GM18870 (cell line): ENCODE results near the gene NKX2-3.

ENCODE experiments used
- ATAC-seq: cut with Tn5 transposase; IDR thresholded peaks from one replicate; pipeline ENCODE4 v1.9.1; 2021; ENCODE audit warnings: moderate library complexity; ENCODE audit not compliant: unreplicated experiment

Gene NKX2-3

DNA sequence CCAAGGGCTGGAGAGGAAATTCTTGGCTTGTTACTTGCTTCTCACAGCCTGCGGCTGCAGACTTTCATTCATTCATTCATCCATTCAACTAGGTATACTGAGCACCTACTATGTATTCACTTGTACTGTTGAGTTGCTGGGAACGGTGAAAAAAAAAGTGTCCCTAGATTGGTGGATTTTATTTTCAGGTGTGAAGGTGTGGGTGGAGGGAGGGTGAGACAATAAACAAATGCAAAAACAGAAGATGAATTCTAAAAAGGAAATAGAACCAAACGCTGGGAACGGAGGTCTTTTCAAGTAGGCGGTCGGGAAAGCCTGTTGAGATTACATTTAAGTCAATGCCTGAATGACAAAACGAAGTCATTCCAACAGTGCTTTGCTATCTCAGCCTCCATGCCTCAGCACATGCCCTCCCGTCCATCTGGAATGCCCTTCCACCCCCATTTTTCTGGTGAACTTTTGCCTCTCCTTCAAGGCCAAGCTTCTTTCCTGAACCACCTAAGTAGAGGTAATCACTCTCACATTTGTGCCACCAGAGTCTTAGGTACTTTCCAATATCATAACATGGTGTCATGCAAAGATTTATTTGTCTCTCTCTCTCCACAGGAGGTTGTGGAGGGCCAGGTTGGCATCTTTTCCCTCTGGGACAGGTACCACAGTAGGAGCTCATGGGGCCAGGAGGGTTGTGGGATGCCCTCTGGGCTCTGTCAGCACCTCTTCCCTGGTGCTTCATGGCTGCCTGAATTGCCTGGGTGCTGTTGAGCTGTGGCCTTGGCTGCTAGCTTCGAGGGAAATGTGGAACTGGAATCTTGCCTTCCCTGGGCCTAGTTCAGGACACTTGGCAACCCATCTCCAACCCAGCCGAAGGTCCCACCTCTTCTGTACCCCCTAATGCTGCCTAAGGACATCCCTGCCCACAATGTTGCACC is 5.5 kb downstream of the NKX2-3 start:
- ATAC-seq: no peak

DNA sequence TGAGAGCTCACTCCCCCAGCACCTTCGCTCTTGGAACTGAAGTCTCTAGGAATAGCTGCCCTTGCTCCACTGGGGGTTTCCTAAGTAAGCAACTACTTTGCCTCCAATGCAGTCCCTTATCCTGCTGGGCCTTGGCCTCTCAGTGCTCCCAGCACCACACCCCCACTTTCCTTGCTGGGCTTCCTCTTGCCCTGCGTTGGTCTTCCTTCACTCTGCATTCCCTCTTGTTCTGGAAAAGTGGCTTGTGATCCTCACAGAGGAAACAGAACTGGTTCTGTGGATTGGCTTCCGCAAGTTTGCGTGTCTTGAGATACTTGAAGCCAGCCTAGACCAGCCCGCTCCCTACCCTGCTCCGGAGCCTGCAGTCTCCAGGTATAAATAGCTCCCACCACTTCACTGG is 6.4 kb downstream of the NKX2-3 start:
- ATAC-seq: no peak

DNA sequence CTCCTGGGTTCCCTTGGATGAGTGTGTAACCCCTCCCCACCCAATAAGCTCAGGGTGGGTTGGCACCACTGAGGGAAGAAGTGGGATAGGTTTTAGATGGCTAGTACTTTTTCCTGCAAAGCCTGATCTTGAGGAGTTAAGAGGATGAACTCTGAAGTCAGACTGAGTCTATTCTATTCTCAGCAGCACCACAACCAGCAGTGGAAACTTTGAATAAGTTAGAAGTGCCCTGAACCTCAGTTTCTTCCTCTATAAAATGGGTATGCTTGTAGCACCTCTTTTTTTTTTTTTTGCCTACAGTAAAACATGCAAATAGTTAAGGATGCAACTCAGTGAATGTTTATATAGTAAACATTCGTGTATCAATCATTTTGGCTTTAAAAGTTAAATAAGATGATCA is 7.1 kb downstream of the NKX2-3 start:
- no peak for ATAC-seq

DNA sequence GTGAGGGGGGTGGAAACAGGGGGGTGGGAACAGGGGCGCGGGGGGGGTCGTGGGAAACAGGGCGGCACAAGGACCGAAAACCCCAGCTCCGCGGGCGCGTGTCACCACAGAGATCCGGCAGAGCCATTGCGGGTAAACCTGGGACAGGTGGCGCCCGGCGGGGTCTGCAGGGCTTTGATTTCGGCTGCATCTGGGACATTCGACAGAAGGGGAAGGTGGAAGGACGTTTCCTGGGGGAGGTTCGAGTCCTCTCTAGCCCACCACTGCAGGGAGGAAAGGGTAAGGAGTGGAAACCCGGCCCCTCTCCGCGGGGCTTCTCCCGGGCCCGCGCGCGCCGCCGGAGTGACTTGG is 7.5 kb downstream of the NKX2-3 start:
- no peak for ATAC-seq

DNA sequence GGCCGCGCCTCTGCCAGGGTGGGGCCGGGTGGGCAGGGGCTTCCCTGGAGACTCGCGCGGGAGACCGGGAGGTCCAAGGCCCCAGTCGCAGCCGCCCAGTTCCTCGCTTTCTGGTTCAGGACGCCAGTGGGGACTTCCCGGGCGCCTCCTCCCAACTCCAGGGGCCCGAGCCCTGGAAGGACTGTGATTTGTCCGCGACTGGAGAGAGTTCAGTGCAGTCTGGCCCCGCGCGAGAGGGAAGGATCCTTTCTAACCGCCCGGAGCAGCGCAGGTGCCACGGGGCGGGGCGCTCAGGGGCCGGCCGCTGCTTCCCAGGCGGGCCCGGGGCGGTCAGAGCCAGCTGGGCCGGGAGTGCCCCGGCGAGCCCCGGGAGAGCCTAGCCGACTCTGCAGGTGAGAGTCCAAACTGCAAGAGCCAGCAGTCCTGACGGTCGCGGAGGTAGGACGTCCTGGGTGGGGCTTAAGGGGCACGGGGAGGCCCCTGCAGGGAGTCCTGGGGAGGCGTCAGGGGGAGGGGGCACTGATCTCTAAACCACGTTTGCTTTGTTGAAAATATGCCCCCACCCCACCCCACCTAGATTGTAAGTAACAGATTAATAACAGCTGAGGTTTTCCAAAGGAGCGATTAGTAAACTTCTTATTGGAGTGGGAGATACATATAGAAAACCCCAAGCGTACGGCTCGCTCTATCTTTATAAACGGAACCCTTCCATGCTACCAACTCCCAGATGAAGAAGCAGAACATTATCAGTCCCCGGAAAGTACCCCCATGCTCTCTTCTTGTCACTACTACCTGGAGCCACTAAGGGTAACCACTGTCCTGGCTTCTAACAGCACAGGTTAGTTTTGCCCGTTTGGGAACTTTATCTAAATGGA is 8.2 kb downstream of the NKX2-3 start:
- no peak for ATAC-seq

DNA sequence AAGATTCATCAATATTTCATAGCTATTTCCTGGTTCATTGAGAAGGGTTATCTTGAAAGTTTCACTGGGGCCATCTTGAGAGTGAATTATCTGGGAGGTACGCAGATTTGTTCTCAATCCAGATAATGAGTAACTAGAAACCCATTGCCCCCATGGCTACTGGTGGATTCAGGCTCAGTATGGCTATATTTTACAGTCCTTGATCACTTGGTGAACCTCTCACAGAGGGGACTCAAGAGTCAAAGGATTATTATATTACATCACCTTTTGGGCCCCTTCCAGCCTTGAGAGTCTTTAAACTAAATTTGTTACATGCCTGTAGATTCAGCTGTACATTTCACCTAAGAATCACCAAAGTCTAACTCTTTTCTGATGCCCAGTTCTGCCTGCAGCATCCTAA is 11.6 kb downstream of the NKX2-3 start:
- ATAC-seq: no peak

DNA sequence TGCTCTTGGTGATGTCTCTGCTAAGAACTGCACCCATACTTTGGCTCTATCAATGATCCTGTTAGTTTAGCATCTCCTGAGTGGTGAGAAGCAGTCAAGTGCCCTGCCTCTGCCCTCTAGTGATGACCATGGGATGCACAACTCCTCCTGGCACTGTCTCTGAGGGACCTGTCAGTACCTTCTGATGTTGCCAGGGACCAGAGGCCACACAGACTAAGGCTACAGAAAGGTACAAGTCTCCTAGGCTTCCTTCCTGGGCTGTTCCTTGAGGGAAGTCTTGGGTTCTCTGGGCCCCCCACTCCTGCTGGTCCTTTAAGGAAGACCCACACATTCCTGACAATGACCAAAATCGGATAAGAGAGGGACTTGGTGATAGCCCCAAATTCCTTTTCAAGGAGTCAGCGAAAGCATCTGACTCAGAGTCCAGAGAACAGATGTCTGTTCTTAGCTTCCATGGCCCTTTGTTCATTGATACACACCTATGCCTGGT is 15.3 kb downstream of the NKX2-3 start:
- no peak for ATAC-seq

DNA sequence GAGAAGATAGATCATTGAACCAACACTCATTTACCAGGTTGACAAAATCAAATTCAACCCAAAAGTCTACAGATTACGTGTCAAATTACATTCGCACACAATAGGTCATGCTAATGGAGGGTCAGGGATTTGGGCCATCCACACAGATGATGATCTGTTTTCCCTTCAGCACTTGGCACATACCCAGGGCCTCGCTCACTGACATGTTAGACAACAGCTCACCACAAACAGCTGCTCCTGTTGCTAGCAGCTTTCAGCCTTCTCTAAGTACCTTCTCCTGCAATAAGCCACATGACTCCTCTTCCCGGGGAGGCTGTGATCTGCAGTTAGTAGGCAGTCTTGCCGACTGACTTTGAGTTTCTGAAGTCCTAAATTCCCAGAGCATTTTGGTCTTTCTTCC is 18.4 kb downstream of the NKX2-3 start:
- ATAC-seq: no peak

DNA sequence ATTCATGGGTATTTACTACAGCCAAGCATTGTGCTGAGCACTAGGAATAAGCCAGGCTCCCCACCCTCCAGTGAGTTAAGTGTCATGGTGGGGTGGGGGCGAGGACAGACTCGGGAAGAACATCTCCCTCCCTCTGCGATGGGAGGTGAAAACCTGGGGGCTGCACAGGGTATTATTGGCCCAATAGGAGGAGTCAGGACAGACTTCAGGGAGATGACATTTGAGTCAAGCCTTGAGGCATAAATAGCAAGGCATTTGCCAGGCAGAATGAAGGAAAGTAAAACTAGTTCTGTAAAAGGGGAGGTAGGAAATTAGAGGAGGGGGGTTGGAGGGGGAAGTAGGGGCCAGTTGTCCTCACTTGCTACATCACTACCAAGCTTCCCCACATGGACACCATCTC is 18.9 kb downstream of the NKX2-3 start:
- ATAC-seq: no peak

DNA sequence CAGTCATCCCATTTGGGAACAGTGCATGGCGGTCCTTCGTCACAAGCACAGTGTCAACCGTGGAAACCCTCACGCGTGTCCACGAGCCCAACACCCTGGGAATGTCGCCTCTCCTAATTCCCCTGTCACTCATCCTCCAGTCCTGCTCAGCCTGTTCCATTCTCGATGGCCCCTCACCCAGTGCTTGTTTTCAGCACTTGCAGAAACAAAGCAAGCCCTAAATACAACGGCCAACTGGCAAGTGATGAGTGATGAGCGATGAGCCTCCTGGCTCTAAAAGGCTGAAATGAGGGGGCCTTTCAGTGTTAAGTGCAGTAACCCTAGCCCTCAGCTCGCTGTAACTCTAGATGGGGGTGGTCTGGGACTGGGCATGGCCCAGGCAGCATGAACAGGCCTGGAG is 22.6 kb downstream of the NKX2-3 start:
- no peak for ATAC-seq

DNA sequence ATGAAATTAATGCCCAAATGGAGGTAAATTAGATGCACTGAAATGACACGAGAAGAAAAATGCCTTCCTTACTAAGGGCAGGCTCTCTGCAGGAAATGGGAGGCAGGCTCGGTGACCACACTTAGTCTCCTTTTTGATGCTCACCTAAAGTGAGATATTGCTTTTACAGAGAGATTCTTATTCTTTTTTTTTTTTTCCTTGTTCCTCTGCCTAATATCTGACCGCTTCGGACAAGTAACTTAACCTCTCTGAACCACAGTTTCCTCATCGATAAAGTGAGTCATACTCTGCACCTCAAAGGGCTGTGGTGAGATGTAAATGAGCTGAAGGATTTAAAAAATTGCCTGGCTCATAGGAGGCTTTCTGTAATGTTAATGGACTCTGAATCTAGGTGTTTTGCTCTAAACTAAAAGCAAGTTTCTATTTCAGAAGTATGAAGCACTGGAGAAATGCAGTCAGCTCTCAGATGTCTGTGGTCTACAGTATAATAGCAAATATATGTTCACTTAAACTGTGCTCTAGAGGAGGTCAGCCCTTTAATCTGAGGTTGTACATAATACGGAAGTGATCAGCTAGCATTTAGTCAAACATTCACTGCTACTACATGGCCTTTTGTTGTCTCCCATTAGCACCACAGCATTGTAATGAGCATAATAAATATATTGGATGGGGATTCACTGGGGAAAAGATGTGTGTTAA is 23.2 kb downstream of the NKX2-3 start:
- ATAC-seq: peak; percentile 95

DNA sequence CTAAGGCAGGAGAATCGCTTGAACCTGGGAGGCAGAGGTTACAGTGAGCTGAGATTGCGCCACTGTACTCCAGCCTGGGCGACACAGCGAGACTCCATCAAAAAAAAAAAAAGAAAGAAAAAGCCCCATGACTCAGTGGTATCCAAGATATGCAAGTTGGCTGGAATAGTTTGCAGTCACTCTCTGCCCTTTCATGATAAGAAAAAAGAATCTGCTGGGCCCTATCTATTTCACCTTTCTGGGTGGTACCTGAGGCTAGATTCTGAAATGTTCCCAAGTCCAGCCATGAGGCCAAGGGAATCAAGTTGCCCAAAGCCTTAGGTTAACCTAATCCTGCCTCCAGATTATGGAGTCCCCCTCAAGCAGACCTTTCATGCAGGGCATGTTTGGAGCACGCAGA is 24.3 kb downstream of the NKX2-3 start:
- ATAC-seq: no peak

DNA sequence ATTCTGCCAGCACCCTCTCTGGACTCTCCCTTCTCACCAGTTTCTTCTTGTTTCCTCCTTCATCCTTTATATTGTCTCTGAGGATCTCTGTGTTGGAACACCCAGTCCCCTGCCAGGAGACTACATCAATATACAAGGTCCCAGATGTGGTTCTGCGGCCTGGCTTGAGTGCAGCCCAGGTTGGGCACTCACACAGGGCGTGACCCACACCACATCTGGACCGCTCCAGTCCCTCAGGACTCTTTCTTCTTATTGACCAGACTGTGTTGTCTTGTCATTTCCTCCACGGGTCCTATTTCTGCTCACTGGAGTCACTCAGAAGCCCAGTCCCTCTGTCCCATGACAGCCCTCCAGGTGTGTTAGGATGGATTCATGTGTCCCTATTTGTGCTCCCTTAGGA is 26.0 kb downstream of the NKX2-3 start:
- no peak for ATAC-seq

DNA sequence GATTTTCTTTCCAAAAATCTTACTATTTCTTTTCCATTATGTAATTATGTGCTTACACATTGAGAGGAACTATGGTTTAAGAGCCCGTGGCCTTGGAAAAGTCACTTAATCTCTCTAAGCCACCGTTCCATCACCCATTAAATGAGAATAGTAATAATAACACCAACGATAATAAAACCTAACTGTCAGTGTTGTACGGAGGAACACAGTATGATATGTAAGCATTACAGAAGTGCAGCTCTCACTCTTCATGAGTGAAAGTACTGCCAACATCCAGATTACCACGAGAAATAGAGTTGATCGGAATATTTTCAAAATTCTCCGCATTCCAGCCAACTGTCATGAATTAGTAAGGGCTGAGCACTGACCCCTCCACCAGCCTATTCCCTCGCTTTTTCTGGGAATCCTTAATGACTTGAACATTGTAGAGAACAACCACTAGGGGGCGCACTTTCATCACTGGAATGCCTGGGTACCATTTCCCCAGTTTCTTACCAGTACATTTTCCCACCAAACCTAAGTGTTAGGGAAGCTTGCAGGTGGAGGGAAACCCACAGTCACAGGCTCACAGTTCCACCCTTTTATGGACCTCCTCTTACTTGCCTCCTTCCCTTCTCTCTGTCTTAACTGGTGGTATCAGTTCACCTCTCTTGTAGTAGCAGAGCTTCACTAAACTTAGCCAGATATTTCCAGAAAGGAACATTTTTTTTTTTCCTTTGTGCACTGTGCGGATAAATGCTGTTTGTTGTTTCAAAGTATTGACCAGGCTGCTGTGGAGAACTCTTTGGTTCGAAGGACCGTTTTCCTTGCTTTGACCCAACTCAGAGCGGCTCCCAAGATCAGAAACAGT is 27.8 kb downstream of the NKX2-3 start:
- no peak for ATAC-seq

DNA sequence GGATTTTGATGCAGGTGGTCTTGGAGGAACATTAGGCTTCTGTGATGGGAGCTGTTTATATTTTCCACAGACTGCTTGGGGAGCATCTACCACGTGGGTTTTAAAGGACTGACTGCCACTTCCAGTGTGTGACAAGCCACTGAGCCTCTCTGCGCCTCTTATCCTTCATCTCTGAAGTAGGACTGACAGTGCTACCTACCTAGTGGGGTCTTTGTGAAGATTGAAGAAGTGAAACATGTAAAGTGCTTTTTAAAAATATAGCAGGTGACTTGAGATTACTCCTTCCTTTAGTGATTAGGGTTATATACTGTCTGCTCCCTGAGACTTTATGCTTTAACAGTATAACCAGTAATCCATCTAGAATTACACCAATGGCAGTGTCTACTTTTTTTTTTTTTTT is 29.9 kb downstream of the NKX2-3 start:
- no peak for ATAC-seq

DNA sequence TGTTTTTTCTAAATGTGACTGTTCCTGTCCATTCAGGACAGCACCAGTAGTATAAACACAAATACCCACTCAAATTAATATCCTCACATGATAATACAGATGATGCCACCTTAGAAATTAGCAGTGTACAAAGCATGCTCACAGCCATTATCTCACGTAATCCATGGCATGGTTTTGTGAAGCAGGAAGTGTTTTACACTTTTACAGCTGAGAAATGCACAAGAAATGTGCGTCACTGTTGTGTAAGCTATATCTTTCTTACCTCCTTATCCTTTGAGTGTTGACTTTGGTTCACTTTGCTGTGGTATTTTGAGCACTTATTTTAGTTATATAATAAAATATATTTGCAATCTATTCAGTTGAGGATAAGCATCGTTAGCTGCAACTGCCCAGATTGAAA is 31.6 kb downstream of the NKX2-3 start:
- no peak for ATAC-seq

DNA sequence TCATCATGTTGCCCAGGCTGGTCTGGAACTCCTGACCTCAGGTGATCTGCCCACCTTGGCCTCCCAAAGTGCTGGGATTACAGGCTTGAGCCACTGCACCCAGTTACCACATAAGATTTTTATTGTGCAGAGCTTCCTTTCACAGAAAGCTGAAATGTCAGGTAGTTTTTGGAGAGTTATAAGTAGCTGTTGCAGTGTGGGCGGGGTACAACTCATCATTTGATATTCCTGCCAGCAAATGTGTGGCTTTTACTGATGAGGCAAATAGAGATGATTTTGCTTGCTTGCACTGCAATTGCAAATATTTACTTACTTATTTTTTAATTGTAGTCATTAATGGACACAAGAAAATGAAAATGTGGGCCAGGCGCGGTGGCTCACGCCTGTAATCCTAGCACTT is 32.4 kb downstream of the NKX2-3 start:
- ATAC-seq: no peak

DNA sequence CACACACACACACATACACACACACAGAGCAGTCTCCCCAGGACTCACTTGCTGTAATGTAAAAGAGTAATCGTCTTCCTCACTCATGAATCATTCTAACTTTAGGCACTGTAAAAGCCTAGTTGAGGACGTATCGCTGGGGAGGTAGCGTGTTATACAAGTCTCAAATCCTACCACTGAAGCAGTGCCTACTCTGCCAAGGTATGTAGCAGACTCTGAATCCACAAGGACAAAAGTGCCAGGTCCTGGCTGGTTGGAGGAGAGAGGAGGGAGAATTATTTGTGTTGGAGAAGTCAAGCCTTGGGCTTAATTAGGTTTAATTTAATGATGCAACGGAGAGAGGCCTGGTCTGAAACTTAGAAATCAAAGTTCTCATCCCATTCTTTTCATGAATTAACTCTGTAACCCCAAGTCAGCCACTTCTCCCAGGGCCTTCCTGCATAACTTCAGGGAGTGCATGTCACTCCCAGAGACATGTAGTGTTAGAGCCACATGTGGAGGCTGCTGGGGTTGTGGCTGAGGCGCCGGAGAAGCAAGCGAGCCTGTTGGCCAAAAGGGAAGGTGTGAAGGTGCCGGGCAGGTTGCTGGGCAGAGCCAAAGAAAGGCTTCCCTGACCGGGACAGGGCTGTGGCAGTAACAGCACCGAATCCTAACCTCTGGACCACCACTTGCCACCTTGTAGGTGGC is 36.7 kb downstream of the NKX2-3 start:
- ATAC-seq: no peak

DNA sequence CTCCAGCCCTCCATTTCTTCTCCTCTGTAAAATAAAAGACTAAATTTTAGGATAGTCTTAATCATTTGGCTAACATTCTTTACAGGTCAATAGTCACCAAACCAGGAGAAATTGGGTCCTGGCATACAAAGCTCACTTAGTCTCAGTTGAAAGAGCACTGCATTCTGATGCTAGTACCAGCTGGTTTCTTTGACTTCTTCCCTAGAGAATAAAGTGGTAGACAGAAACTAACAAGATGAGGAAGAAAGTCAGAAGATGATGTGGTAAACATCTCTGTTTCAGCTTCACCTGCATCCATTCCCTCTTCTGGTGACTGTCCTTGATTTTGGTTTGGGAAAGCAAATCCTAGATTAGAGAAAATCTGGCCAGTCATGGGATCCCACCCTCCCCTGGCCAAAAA is 37.2 kb downstream of the NKX2-3 start:
- ATAC-seq: no peak

DNA sequence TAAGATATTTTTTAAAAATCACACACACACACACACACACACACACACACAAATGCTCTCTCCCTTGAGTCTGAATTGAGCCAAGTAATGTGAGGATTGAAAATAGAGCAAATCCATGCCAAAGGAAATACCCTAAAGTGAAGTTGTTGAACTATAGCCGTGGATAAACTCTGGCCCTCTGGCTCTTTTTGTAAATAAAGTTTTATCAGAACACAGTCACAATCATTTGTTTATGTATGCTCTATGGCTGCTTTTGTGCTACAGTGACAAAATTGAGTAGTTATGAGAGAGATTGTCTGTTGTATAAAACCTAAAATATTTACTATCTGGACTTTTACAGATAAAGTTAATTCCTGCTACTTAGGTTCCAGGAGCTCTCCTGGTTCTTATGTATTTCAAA is 39.1 kb downstream of the NKX2-3 start:
- no peak for ATAC-seq
